ENCODE measurements around the gene LRRC30.

LRRC30 gene

GRCh38 chr18:7272311-7273049, 41.6 kb downstream of the LRRC30 start:
- Histone ChIP-seq H3K27me3 (replicated peaks; ENCODE audit: insufficient read depth, low read length) (no peaks in the 10 kb centered on the region), H3K36me3 (replicated peaks; ENCODE audit: insufficient read depth, low read length) (no peaks in the 10 kb centered on the region), H3F3A (ENCODE audit: insufficient read depth, low read length) (no peaks in the 10 kb centered on the region), H3K4me1 (ENCODE audit: low read length) (no peaks in the 10 kb centered on the region), H3K9me2 (replicated peaks; ENCODE audit: insufficient read depth, low read length) (no peaks in the 10 kb centered on the region), H4K20me1 (ENCODE audit: insufficient read depth, low read length) (no peaks in the 10 kb centered on the region), H3K27ac (ENCODE audit: low read length) (no peak overlapping the region), H2AFZ (ENCODE audit: low read length) (peak overlapping the region; percentile 89), H3K4me2 (ENCODE audit: low read depth, low read length) (peak overlapping the region; percentile 87), H3K9me3 (replicated peaks; ENCODE audit: insufficient read depth, low read length) (no peaks in the 10 kb centered on the region), H3K9ac (ENCODE audit: low read length) (peak overlapping the region; percentile 26; the same call in 1 of the 2 replicates), H3K79me2 (ENCODE audit: low read length) (no peaks in the 10 kb centered on the region), H3K4me3 (ENCODE audit: low read length) (peak overlapping the region; percentile 55)
- TF ChIP-seq EZH2phosphoT487 (IDR thresholded peaks at IDR 0.05; ENCODE audit: low read length) = no peak
- TF ChIP-seq CTCF (IDR thresholded peaks at IDR 0.05; ENCODE audit: low read length) = peak; percentile 44
- DNase-seq = peak; percentile 77

- H2AFZ ChIP-seq (ENCODE audit: low read length) = no peak overlapping the region; the same call in 1 of the 2 replicates
- H3K4me2 ChIP-seq (ENCODE audit: low read depth, low read length) = no peak overlapping the region
- H4K20me1 ChIP-seq (ENCODE audit: insufficient read depth, low read length) = no peaks in the 10 kb centered on the region
- H3K79me2 ChIP-seq (ENCODE audit: low read length) = no peaks in the 10 kb centered on the region
- H3K9me2 ChIP-seq (replicated peaks; ENCODE audit: insufficient read depth, low read length) = no peaks in the 10 kb centered on the region
- H3K4me1 ChIP-seq (ENCODE audit: low read length) = no peaks in the 10 kb centered on the region
- no peaks in the 10 kb centered on the region for H3K27me3 ChIP-seq (replicated peaks; ENCODE audit: insufficient read depth, low read length)
- DNase-seq = no peak
- no peaks in the 10 kb centered on the region for H3F3A ChIP-seq (ENCODE audit: insufficient read depth, low read length)
- H3K36me3 ChIP-seq (replicated peaks; ENCODE audit: insufficient read depth, low read length) = no peaks in the 10 kb centered on the region
- no peaks in the 10 kb centered on the region for H3K9me3 ChIP-seq (replicated peaks; ENCODE audit: insufficient read depth, low read length)
- no peak overlapping the region for H3K27ac ChIP-seq (ENCODE audit: low read length)
- H3K4me3 ChIP-seq (ENCODE audit: low read length) = no peak overlapping the region
- no peak overlapping the region for H3K9ac ChIP-seq (ENCODE audit: low read length)
- TF ChIP-seq EZH2 (optimal IDR thresholded peaks at IDR 0.05; ENCODE audit: low read depth, low read length) (no peak), CTCF (IDR thresholded peaks at IDR 0.05; ENCODE audit: low read length) (no peak), EZH2phosphoT487 (IDR thresholded peaks at IDR 0.05; ENCODE audit: low read length) (no peak)
These were observed 42.5 kb downstream of the LRRC30 start for GRCh38 chr18:7273301-7273921.

- H3K9ac ChIP-seq (ENCODE audit: low read length) = no peak overlapping the region
- H3K9me3 ChIP-seq (replicated peaks; ENCODE audit: insufficient read depth, low read length) = no peaks in the 10 kb centered on the region
- H4K20me1 ChIP-seq (ENCODE audit: insufficient read depth, low read length) = no peaks in the 10 kb centered on the region
- no peaks in the 10 kb centered on the region for H3F3A ChIP-seq (ENCODE audit: insufficient read depth, low read length)
- no peak for DNase-seq
- H3K9me2 ChIP-seq (replicated peaks; ENCODE audit: insufficient read depth, low read length) = no peaks in the 10 kb centered on the region
- no peak overlapping the region for H3K4me2 ChIP-seq (ENCODE audit: low read depth, low read length)
- H3K4me3 ChIP-seq (ENCODE audit: low read length) = no peak overlapping the region
- TF ChIP-seq EZH2 (optimal IDR thresholded peaks at IDR 0.05; ENCODE audit: low read depth, low read length) = no peak
- TF ChIP-seq EZH2phosphoT487 (IDR thresholded peaks at IDR 0.05; ENCODE audit: low read length) = no peak
- TF ChIP-seq CTCF (IDR thresholded peaks at IDR 0.05; ENCODE audit: low read length) = no peak
- H3K27me3 ChIP-seq (replicated peaks; ENCODE audit: insufficient read depth, low read length) = no peaks in the 10 kb centered on the region
- no peak overlapping the region for H3K27ac ChIP-seq (ENCODE audit: low read length)
- H2AFZ ChIP-seq (ENCODE audit: low read length) = no peak overlapping the region
- H3K4me1 ChIP-seq (ENCODE audit: low read length) = no peaks in the 10 kb centered on the region
- H3K36me3 ChIP-seq (replicated peaks; ENCODE audit: insufficient read depth, low read length) = no peaks in the 10 kb centered on the region
- no peaks in the 10 kb centered on the region for H3K79me2 ChIP-seq (ENCODE audit: low read length)
These were observed 50.7 kb downstream of the LRRC30 start for GRCh38 chr18:7281579-7281978.
